IPS DF 19.7 (cell line): Measurements from ENCODE around the gene C10orf71.

ENCODE experiments used
- DNase-seq: peaks from one replicate; pipeline ENCODE4 v3.0.0-alpha.2; 2013; ENCODE audit warnings: low read depth, low spot score

Gene C10orf71

DNA sequence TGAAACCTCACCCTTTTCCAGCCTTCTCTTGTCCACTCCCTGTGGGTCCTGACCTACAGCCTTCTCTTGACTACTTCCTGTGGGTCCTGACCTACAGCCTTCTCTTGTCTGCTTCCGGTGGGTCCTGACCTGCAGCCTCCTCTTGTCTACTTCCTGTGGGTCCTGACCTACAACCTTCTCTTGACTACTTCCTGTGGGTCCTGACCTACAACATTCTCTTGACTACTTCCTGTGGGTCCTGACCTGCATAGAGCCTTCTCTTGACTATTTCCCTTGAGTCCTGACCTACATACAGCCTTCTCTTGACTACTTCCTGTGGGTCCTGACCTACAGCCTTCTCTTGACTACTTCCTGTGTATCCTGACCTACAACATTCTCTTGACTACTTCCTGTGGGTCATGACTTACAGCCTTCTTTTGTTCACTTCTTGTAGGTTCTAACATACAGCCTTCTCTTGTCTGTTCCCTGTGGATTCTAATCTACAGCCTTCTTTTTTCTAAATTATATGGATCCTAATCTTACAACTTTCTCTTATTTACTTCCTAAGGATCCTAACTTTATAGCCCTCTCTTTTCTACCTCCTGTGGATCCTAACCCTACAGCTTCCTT, 36.5 kb downstream of the C10orf71 start:
- no peak for DNase-seq

DNA sequence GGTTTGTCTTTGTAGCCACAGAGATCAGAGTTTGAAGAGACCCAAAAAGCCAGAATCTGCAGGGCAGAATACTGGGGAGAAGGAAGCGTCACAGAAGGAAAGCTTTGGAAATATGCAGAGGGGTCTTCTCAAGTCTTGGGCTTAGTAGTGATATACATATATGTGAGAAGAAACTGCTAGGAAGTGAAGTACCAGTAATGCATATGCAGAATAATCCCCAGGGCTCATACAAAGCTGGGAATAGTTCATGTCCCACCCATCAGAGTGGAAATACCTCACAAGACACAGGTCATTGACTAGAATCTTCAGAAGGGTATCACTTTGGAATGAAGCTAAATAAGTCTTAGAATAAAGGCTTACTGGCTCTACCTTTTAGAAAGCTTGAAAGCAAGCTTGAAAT, 39.6 kb downstream of the C10orf71 start:
- no peak for DNase-seq

DNA sequence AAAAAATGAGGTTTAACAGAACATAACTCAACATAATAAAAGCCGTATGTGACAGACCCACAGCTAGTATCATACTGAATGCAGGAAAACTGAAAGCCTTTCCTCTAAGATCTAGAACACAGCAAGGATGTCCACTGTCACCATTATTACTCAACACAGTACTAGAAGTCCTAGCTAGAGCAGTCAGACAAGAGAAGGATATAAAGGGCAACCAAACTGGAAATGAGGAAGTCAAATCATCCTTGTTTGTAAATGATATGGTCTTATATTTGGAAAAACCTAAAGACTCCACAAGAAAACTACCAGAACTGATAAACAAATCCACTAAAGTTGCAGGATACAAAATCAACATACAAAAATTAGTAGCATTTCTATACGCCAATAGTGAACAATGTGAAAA, 45.9 kb downstream of the C10orf71 start:
- no peak for DNase-seq

DNA sequence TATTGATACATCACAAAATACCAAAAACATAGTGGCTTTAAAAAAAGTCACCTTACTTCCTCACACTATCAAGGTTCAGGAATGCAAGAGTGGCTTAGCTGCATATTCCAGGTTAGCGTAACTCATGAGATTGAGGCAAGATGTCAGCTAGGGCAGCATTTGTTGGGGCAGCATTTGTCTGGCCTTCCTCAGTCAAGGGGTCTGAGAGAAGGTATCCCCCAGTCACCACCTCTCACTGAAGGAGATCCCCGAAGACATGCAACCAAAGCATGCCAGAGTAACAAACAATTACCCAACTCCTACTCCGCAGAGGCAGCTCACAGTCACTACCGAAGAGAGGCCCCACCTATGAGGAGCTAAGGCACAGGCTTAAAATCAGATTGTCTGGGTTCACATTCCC, 48.4 kb downstream of the C10orf71 start:
- no peak for DNase-seq

DNA sequence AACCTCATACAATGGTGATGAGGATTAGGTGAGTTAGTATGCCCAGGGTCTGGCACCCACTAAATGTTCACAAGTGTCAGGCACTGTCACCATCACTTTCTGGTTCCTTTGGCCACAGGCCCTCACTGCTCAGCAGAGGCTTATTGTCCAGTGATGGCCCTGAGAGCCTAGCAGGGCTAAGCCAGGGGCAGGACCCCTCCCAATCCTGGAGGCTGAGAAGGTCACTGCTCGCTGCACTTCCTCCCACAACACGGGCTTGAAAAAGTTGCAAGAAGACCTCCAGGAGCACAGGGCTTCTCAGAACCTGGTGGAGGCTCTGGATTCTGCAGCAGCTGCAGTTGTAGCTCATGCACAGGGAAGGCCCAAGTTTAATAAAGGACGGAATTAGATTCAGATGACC, 48.9 kb downstream of the C10orf71 start:
- no peak for DNase-seq

DNA sequence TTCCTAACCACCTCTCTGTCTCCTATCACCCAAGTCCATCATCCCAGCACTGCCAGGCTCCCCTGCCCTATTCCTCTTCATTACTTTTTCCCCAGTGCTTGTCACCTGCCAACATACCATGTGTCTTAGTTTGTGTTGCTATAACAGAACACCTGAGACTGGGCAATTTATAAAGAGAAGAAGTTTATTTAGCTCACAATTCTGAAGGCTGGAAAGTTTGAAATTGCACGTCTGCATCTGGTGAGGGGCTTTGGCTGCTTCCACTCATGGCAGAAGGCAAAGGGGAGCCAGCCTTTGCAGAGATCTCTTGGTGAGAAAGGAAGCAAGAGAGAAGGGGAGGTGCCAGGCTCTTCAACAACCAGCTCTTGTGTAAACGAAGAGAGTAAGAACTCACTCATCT, 49.6 kb downstream of the C10orf71 start:
- DNase-seq = no peak

DNA sequence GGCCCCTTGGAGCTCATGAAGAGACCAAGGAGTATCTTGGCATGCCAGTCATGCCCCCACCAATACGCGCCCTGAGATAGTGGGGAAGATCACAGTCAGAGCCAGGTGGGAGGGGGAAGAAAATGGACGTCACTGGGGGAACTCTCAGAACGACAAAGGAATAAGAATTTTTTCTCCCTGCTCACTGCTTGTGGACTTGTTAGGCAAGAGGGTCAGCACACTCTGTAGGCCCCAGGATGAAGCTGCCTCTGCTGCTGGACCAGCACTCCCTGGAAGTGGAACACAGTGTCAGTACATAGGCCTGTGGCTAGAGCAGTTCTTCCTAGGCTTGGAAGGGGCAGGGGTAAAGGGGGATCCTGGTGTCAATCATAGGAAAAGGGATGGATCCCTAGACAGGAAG, 50.4 kb downstream of the C10orf71 start:
- DNase-seq = no peak

DNA sequence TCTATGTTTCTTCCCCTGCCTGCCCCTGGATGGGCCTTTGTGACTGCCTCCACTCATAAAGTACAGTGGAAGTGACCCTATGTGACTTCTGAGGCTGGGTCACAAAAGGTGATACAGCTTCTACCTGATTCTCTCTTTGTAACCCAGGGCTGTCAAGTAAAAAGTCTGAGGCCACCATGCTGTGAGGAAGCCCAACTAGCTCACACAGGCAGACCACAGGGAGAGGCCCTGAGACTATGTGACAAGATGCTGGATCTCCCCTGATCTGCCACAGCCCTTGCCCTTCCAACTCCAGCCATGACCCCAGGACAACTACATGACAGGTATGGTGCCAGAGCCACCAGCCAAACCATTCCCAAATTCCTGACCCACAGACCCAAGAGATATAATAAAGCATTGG, 51.2 kb downstream of the C10orf71 start:
- no peak for DNase-seq

DNA sequence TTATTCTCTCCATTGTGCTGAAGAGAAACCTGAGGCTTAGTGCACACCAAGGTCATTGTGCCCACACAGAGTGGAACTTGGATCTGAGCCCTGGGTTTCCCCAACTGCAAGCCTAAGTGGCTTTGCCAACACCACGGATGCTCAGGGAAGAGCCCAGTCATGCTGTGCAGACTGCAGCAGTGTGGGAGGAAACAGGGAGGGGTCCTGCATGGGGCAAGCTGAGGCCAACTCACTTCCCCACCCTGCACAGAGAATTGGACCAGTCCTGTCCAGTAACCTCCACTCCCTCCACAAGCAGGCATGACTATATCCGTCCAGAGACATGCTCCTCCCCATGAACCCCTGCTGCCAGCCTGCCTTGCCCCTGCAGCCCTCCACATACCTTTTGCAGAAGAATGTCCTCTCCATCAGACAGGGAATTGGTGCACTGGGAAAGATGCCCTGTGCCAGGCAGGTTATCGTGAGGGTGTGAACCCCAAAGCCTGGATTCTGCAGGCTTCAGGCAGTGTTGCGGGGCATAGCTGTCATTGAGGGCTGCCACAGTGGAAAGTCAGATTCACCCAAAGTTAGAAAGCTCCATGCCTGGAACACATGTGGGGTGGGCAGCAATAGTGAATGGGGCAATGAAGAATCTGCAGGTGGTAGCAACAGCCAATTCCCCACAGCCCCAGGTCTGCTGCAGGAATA, 52.0 kb downstream of the C10orf71 start:
- no peak for DNase-seq

DNA sequence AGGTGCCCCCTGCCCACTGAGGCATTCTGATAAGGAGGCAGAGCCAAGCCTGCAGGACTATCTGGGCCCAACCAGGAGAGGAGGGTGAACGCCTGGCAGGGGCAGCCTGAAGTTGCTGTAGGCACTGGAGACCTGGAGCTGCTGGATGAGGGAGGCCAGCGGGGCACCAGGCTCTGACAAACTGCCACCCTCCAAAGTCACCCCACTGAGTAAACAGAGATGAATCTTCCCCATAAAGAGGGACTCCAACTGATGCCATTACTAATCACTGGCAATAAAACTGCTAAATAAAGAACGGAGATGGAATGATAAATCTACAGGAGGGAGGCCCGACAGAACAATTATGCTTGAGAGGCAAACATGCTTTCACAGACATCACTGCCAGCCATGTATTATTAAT, 52.7 kb downstream of the C10orf71 start:
- no peak for DNase-seq

DNA sequence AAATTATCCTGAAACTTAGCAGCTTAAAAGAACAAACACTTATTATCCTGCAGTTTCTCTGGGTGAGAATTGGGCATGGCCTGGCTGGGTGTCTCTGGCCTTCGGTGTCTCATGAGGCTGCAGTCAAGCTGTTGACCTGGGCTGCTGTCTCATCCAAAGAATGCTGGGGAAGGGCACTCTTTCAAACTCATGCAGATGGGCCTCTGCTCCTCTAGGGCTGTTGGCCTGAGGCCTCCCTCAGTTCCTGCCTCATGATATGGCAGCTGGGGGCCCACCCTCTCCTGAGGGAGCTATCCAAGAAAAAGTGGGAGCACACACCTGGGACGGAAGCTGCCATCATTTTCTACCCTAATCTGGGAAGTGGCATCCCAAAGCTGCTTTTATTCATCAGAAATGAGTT, 53.4 kb downstream of the C10orf71 start:
- no peak for DNase-seq

DNA sequence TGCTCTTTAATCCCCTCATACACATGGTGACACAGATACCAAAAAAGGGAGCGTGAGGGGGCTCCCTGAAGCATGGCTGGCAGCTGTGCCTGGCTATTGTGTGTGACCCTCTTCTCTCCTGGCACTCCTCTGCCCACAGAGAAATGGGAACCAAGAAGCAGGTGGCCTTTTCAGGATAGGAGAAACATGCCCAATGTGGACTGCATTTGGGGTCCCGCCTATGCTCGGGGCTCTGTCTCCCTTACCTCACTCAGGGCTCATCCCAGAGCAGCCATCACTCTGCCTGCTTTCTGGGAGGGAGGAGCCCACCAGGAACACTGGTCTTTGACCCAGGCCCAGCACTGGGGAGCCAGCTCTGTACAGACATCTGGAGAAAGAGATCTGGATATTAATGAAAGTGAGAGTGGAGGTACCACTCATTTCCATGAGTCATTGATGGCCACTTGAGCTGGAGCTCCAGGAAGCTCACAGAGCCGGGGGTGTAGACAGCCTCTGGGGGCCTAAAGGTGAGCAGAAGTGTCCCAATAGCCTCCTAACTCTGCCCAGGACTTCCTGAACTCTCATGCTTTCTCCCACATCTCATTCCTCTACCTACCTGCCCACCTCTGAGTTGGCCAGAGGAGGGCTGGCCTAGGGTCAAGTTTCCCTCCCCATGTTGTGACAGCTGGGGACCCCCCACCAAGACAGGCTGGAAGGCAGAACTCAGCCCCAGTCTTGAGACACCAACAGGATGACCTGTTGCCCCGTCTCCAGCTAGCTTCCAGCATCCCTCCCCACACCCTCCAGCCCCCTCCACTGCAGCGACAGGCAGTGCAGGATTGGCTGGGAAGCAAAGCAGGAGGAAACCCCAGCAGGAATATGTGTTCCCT, 54.3 kb downstream of the C10orf71 start:
- DNase-seq = no peak

DNA sequence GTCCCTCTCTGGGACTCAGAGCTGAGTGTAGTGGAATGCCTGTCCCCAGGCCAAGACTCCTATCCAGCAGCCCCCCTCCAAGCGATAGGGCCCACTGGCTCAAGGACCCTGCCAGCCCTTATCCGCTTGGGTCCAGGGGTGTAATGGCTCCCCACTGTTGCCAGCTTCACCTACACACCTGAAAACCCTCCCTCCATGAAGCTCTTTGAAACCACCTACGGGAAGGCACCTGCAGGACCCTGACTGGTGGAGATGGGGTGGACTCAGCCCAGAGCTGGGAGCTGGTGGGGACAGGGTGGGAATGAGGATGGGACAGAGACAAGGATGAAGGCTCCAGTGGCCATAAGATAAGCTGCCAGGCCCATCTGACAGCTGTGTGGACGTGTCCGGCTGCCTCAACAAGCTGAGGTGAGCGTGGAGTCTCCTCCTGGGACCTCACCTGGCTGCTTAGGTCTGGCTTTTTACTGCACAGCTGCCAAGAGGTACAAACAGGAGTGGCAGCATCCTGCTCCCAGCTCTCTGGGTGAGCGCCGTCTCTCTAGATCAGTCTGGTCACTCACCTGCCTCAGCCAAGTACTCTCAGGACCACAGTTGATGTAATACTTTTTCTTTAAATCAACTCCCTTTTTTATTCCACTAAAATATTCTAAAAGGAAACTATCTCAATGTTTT, 55.1 kb downstream of the C10orf71 start:
- no peak for DNase-seq

DNA sequence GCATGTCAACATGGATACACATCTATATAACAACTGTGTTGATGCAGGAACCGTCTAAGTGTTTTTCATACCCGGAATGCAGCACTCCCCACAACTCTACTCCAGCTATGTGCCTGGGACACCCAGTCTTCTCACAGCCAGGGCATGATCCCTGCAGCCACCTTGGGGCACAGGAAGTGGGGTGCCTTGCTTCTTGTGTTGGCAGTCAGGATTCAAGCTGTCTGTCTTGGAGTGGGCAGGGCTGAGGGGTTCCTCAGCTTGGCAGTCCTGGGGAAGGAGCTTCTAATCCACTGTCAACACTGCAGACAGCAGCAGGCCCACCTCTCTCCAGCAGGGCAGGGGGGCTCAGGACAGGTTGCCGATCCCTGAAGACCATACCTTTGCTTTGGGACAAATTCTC, 55.6 kb downstream of the C10orf71 start:
- DNase-seq = no peak

DNA sequence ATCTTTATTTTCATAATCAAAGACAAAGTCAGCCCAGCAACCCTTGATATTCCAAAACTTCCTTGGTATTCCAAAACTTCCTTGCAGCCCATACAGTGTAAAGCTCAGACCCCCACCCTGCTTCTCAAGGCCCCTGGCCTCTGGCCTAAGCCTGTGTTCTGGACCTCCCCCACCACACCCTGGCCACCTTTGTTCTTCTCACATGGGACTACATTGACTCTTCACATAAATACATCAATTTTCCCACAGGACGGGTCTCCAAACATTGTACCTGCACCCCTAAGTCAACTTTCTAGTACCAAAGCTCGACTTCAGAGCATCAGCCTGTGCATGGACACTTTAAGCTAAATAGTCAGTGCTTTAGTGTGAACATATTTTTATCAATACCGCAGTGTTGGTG, 56.3 kb downstream of the C10orf71 start:
- DNase-seq = no peak

DNA sequence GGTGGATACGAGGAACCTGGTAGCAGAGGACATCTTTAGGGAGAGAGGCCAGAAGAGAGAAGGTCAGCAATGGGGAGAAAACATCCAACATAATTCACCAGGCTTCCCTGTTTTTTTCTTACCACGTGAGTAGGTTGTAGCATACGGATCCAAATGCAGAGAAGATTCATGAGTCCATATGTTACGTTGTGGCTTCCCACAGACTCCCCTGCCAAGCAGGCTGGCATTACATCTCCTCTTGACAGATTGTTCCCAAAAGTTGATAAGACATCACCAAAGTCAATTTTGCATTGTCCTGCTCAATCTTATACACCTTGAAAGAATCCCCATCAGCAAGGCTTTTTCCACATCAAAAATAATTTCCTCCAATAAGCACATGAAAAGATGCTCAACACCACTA, 57.2 kb downstream of the C10orf71 start:
- DNase-seq = no peak

DNA sequence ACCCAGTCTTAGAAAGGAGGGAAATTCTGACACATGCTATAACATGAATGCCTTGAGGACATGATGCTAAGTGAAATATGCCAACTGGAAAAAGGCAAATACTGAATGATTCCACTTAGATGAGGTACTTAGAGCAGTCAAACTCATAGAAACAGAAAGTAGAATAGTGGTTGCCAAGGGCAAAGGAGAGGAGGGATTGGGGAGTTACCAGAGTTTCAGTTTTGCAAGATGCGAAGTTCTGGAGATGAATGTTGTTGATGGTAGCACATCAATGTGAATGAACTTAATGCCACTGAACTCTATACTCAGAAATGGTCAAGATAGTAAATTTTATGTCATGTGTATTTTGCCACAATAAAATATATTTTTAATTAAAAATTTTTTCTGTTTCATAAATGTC, 58.0 kb downstream of the C10orf71 start:
- no peak for DNase-seq

DNA sequence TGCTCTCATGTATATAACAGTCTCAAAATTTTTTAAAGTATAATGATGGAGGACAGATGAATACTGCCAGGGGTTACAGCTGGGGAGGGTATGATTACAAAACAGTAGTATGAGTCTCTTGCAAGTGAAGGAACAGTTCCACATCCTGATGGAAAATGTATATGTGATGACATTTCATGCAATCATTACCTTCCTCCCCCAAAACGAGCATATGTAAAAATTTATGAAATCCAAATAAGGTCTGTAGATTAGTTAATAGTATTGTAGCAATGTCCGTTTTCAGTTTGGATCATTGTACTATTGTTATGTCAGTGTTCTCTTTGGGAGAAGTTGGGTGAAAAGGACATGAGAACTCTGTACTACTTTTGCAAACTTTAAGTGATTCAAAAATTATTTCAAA, 58.9 kb downstream of the C10orf71 start:
- no peak for DNase-seq

DNA sequence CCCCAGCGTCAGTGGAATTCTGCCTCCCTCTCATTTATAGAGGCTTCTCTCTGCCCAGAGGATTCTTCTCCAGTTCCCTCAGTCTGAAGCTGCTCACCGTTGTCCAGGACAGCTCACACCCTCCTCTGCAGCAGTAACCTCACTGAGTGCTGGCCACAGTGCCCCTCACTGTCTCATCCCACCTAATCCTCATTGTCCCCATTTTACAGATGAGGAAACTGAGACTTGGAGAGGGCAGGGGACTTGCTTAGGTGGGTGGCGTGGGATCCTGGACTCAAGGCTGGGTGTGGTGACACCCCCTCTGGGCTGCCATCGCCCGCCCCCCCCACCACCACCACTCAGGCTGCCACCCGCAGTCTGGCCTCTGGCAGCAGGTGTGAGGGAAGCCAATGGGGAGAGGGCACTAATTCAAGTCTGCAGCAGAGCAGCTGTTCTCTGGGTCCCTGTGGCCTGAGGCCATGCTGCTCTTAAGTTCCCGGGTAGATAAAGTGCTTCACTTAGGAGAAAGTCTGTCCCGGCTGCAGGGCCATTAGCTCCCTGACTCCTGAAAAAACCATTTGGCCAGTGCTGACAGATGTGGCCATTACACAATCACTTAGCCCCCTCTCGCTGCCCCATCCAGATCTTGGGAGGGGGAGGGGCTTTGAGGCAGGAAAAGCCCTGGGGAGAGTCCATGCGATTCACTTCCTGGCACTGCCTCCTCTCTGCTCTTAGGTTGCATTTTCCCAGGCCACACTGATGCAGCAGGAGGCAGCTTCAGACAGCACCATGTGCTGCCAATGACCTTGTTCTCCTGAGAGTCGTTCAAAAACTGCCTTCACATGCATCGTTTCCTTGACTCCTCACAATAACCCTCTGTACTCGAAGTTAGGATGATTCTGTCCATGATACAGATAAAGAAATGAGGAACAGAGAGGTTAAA, 60.6 kb downstream of the C10orf71 start:
- no peak for DNase-seq

DNA sequence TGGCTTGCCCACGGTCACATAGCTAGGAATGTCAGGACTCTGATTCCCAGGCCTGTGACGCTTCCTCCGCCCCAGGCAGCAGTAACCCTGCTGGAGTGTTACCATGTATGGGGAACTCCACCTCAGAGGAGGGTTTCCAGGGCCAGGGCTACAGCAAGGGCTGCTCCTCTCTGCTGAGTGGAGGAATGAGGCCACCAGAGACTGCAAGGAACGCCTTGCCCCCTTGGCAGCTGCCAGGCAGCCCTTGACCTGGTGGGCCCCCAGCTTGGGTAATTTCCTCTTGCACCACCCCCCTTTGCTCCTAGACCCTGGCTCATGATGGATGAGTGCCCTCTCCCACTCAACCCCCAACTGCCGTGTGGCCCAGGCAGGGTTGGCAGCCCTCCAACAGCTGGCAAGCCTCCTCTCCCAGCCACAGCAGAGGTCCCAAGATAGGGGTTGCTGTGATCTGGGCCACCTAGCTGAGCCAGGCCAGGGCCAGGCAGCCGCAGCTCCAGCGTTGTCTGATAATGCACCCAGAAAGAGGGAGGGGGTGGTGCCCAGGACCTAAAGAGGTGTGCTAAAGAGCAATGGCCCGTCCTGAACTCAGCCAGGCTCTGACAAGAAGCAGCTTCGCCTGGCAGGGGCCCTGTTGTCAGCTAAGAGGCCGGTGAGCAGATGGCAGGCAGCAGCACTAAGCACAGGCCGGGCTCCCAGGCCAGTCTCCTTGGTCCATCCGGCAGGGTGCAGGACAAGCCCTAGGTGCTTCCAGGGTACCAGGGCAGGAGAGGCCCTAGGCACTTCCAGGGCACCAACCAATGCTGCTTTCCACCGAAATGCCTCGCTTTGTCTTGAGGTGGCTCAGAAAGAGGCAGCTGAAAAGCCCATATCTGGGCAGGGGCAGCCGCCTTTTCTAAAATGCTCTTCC, 61.6 kb downstream of the C10orf71 start:
- no peak for DNase-seq
